Liver (tissue), 9 donors: ENCODE measurements around the gene LRFN5. TPM values are rescaled to one million over a fixed set of nuclear protein-coding genes. Genes with fewer than 3 reads are reported as not detected.

Experiments
- DNase-seq: peaks from one replicate; pipeline ENCODE4 v3.0.0-alpha.2; 2017; ENCODE audit warnings: low spot score
- H3K27ac ChIP-seq, 2 donors: one replicate each; pipeline ENCODE4 v1.7.0; 2013; ENCODE audit warnings: inconsistent platforms in 2 of 2, low read length in 2 of 2, control low read depth in 1 of 2, low read depth in 1 of 2, mild to moderate bottlenecking in 1 of 2
- H3K27me3 ChIP-seq, 4 donors: one replicate each; pipeline versions ENCODE4 v1.6.1 to v1.7.0; 2013; ENCODE audit warnings: low read length in 3 of 4, inconsistent platforms in 1 of 4, mild to moderate bottlenecking in 1 of 4, moderate library complexity in 1 of 4; ENCODE audit not compliant: control insufficient read depth in 4 of 4, insufficient read depth in 4 of 4
- H3K36me3 ChIP-seq, 4 donors: one replicate each; pipeline versions ENCODE4 v1.6.1 to v1.7.0; 2013; ENCODE audit warnings: low read length in 3 of 4, mild to moderate bottlenecking in 3 of 4, low read depth in 1 of 4, moderate library complexity in 1 of 4; ENCODE audit not compliant: control insufficient read depth in 4 of 4, insufficient read depth in 3 of 4
- H3K4me1 ChIP-seq, 4 donors: one replicate each; pipeline versions ENCODE4 v1.6.1 to v1.7.0; 2013; ENCODE audit warnings: low read length in 3 of 4, mild to moderate bottlenecking in 3 of 4, moderate library complexity in 1 of 4; ENCODE audit not compliant: control insufficient read depth in 4 of 4, insufficient read depth in 4 of 4
- H3K4me3 ChIP-seq, 3 donors: one replicate each; pipeline versions ENCODE4 v1.6.1 to v1.7.0; 2013; ENCODE audit warnings: low read length in 3 of 3, control low read depth in 1 of 3, low read depth in 1 of 3, mild to moderate bottlenecking in 1 of 3
- H3K9ac ChIP-seq, 2 donors: one replicate each; pipeline ENCODE4 v1.7.0; 2013; ENCODE audit warnings: low read length in 2 of 2, mild to moderate bottlenecking in 2 of 2, moderate library complexity in 2 of 2, control low read depth in 1 of 2, low read depth in 1 of 2
- H3K9me3 ChIP-seq, 4 donors: one replicate each; pipeline versions ENCODE4 v1.6.1 to v1.7.0; 2013; ENCODE audit warnings: low read length in 3 of 4; ENCODE audit not compliant: control insufficient read depth in 4 of 4
- ATF3 ChIP-seq: IDR thresholded peaks from 2 replicates; pipeline ENCODE4 v1.6.1; 2016; ENCODE audit warnings: antibody characterized with exemption
- EGR1 ChIP-seq, 2 donors: IDR thresholded peaks; 2 replicates each; pipeline ENCODE4 v1.6.1; 2016 to 2018; ENCODE audit warnings: antibody characterized with exemption in 2 of 2, low read depth in 2 of 2
- FOXA2 ChIP-seq: IDR thresholded peaks from 2 replicates; pipeline ENCODE4 v1.6.1; 2016; ENCODE audit warnings: antibody characterized with exemption
- GABPA ChIP-seq, 2 donors: IDR thresholded peaks in 1 of 2; conservative IDR thresholded peaks in 1 of 2; 2 replicates each; pipeline ENCODE4 v1.6.1; 2016; ENCODE audit warnings: antibody characterized with exemption in 2 of 2, mild to moderate bottlenecking in 1 of 2, moderate library complexity in 1 of 2
- HNF4G ChIP-seq: IDR thresholded peaks from 2 replicates; pipeline ENCODE4 v1.6.1; 2016; ENCODE audit warnings: antibody characterized with exemption
- NR2F2 ChIP-seq: IDR thresholded peaks from 2 replicates; pipeline ENCODE4 v1.6.1; 2016; ENCODE audit warnings: antibody characterized with exemption
- RAD21 ChIP-seq, 2 donors: IDR thresholded peaks; 2 replicates each; pipeline ENCODE4 v1.6.1; 2016; ENCODE audit warnings: antibody characterized with exemption in 2 of 2, mild to moderate bottlenecking in 2 of 2
- RXRA ChIP-seq, 2 donors: IDR thresholded peaks; 2 replicates each; pipeline ENCODE4 v1.6.1; 2017 to 2018; ENCODE audit warnings: antibody characterized with exemption in 2 of 2, mild to moderate bottlenecking in 1 of 2
- SP1 ChIP-seq: IDR thresholded peaks from 2 replicates; pipeline ENCODE4 v1.6.1; 2018; ENCODE audit warnings: antibody characterized with exemption, mild to moderate bottlenecking
- TAF1 ChIP-seq: conservative IDR thresholded peaks from 2 replicates; pipeline ENCODE4 v1.6.1; 2016; ENCODE audit warnings: antibody characterized with exemption, mild to moderate bottlenecking
- YY1 ChIP-seq: IDR thresholded peaks from 2 replicates; pipeline ENCODE4 v1.6.1; 2016; ENCODE audit warnings: antibody characterized with exemption, mild to moderate bottlenecking
- WGBS: extraction: QIAGEN DNeasy Blood & Tissue Kit; methylation state at CpG from one replicate; pipeline ENCODE4 v1.1.7; 2013; 5-methylcytosine and 5-hydroxymethylcytosine counted together
- polyA plus RNA-seq, 2 donors: library from polyadenylated mRNA; stranded (reverse) in 1 of 2; unstranded in 1 of 2; fragments of 200-250 nt in 1 of 2; fragments of >200 nt in 1 of 2; fragmentation: Nextera tagmentation in 1 of 2; extraction: Ambion mirVana in 1 of 2; gene quantifications; one replicate each; pipeline versions ENCODE4 v1.2.1 to v1.2.3, GENCODE V29; 2013 to 2015
- total RNA-seq, 2 donors: library from RNA; depleted of rRNA; stranded (reverse); fragments of >200 nt; gene quantifications; one replicate each; pipeline ENCODE4 v1.2.3, GENCODE V29; 2014
- TF ChIP-seq, protein P1 (sequence below): IDR thresholded peaks from 2 replicates; pipeline ENCODE4 v1.6.1; 2016; ENCODE audit warnings: antibody characterized with exemption
- TF ChIP-seq, protein P2 (sequence below): IDR thresholded peaks from 2 replicates; pipeline ENCODE4 v1.6.1; 2016; ENCODE audit warnings: antibody characterized with exemption
- TF ChIP-seq, protein P3 (sequence below): fragments of 150-350 bp; IDR thresholded peaks from 2 replicates; pipeline ENCODE4 v1.5.1; 2017; ENCODE audit warnings: improper control_type of control experiment, low read depth, low read length; ENCODE audit not compliant: missing input control
- donor health status: healthy.
- donor health status: healthy.
- donor health status: healthy.
- donor health status: healthy.
- donor health status: healthy.

The LRFN5 gene
- total and polyA plus RNA-seq, 4 donors = 0.07 to 0.23 (median 0.08) TPM; not detected in 1

DNA sequence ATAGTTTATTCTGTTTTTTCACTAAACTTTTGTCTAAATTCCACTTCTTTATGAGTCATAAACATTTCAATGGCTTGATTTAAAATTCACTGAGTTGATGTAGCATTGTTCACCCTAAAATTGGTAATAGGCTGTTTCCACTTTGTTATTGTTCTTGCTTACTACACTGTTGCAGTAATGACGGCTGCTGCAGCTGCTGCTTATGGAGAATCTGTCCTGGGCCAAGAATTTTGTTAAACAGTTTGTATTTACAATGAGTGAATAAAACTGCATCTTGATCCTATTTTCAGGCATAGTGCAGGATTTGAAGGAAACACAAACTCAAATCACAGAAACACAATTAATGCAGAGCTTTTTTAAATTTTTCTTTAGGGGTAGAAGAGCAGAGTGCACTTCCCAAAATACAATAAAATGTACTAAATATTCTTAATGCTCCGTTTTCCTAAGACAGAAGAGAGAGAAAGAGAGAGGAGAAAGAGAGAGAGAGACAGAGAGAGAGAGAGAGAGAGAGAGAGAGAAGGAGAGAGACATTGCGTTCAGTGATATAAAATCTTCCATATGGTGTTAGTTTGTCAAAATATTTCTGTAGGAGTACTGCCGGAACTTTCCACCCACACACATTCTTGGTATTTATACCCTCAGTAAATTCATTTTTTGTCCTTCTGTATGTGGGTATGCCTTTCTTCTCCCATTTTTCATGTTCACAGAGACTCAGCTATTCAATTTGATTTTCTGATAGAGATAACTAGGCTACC lies 266.4 kb downstream of the LRFN5 start:
- Histone ChIP-seq H3K9ac (no peak overlapping the region), H3K4me1 (no peaks in the 10 kb centered on the region), H3K36me3 (no peaks in the 10 kb centered on the region), H3K27me3 (no peaks in the 10 kb centered on the region), H3K27ac (no peak overlapping the region), H3K4me3 (no peak overlapping the region), H3K9me3 (no peaks in the 10 kb centered on the region)
- no peak for TF ChIP-seq RXRA (IDR thresholded peaks at IDR 0.05)
- no peak for TF ChIP-seq GABPA (IDR thresholded peaks at IDR 0.05 in 1 of 2, conservative IDR thresholded peaks at IDR 0.05 in 1 of 2)
- TF ChIP-seq TAF1 = no peak
- TF ChIP-seq ATF3 = no peak
- no peak for TF ChIP-seq HNF4G
- TF ChIP-seq, protein P1, sequence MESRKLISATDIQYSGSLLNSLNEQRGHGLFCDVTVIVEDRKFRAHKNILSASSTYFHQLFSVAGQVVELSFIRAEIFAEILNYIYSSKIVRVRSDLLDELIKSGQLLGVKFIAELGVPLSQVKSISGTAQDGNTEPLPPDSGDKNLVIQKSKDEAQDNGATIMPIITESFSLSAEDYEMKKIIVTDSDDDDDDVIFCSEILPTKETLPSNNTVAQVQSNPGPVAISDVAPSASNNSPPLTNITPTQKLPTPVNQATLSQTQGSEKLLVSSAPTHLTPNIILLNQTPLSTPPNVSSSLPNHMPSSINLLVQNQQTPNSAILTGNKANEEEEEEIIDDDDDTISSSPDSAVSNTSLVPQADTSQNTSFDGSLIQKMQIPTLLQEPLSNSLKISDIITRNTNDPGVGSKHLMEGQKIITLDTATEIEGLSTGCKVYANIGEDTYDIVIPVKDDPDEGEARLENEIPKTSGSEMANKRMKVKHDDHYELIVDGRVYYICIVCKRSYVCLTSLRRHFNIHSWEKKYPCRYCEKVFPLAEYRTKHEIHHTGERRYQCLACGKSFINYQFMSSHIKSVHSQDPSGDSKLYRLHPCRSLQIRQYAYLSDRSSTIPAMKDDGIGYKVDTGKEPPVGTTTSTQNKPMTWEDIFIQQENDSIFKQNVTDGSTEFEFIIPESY = no peak
- no peak for TF ChIP-seq NR2F2
- no peak for DNase-seq
- WGBS = 63% methylated on average over 4 of the region's 4 CpGs

GRCh38 chr14:41873686-41874317 lies 267.1 kb downstream of the LRFN5 start:
- no peak overlapping the region for H3K4me3 ChIP-seq
- H3K27ac ChIP-seq = no peak overlapping the region
- TF ChIP-seq ATF3 = no peak
- H3K27me3 ChIP-seq = no peaks in the 10 kb centered on the region
- WGBS = 53% methylated on average over 1 of the region's 1 CpG
- H3K36me3 ChIP-seq = no peaks in the 10 kb centered on the region
- H3K9me3 ChIP-seq = no peaks in the 10 kb centered on the region
- H3K9ac ChIP-seq = no peak overlapping the region
- no peaks in the 10 kb centered on the region for H3K4me1 ChIP-seq
- DNase-seq = no peak

DNA sequence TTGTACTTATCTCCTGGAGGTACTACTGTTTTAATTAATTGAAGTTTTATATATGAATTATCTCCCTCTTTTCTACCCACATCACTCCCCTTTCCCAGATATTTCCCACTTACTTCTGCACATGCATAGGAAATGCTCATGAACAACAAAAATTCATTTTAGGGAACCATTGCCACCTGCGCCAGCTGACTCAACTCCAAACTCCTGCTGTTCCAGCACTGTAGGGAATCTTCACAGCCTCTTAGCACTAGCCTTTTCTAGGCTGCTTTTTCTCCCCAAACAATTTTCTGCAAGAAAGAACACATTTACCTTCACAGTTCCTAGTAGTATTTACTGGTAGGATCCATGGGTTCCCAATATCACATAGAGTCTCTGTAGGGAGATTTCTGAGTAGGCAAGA lies 268.4 kb downstream of the LRFN5 start:
- no peaks in the 10 kb centered on the region for H3K27me3 ChIP-seq
- no peaks in the 10 kb centered on the region for H3K4me1 ChIP-seq
- H3K9me3 ChIP-seq = no peaks in the 10 kb centered on the region
- no peaks in the 10 kb centered on the region for H3K36me3 ChIP-seq
- DNase-seq = no peak
- H3K4me3 ChIP-seq = no peak overlapping the region
- WGBS = 94% methylated on average over 1 of the region's 1 CpG
- H3K27ac ChIP-seq = no peak overlapping the region
- no peak overlapping the region for H3K9ac ChIP-seq
- no peak for TF ChIP-seq TAF1
- TF ChIP-seq SP1 = no peak
- no peak for TF ChIP-seq GABPA (IDR thresholded peaks at IDR 0.05 in 1 of 2, conservative IDR thresholded peaks at IDR 0.05 in 1 of 2)
- TF ChIP-seq YY1 = no peak
- TF ChIP-seq, protein P1 = no peak
- TF ChIP-seq, protein P2, sequence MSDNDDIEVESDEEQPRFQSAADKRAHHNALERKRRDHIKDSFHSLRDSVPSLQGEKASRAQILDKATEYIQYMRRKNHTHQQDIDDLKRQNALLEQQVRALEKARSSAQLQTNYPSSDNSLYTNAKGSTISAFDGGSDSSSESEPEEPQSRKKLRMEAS = no peak
- TF ChIP-seq FOXA2 = no peak
- TF ChIP-seq EGR1 (IDR thresholded peaks at IDR 0.05; ENCODE audit: low read depth in 2 of 2) = no peak
- TF ChIP-seq, protein P3, sequence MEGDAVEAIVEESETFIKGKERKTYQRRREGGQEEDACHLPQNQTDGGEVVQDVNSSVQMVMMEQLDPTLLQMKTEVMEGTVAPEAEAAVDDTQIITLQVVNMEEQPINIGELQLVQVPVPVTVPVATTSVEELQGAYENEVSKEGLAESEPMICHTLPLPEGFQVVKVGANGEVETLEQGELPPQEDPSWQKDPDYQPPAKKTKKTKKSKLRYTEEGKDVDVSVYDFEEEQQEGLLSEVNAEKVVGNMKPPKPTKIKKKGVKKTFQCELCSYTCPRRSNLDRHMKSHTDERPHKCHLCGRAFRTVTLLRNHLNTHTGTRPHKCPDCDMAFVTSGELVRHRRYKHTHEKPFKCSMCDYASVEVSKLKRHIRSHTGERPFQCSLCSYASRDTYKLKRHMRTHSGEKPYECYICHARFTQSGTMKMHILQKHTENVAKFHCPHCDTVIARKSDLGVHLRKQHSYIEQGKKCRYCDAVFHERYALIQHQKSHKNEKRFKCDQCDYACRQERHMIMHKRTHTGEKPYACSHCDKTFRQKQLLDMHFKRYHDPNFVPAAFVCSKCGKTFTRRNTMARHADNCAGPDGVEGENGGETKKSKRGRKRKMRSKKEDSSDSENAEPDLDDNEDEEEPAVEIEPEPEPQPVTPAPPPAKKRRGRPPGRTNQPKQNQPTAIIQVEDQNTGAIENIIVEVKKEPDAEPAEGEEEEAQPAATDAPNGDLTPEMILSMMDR = no peak
- TF ChIP-seq ATF3 = no peak
- no peak for TF ChIP-seq RAD21 (IDR thresholded peaks at IDR 0.05)
- TF ChIP-seq RXRA (IDR thresholded peaks at IDR 0.05) = no peak
- TF ChIP-seq HNF4G = no peak
